ENCODE measurements around the gene ADGRF1.

- no peak for TF ChIP-seq POLR2AphosphoS5 (IDR thresholded peaks at IDR 0.05; ENCODE audit: borderline replicate concordance, low read depth, low read length)
- TF ChIP-seq EZH2 (IDR thresholded peaks at IDR 0.05): no peak
- TF ChIP-seq FOXP2 (optimal IDR thresholded peaks at IDR 0.05; ENCODE audit: control extremely low read depth, extremely low read length, insufficient read depth): no peak
Measured at GRCh38 chr6:47071681-47072080, 29.5 kb upstream of the ADGRF1 start.
